H1 (cell line): ENCODE data around the gene SF3B1. TPM values are rescaled to one million over a fixed set of nuclear protein-coding genes. Genes with fewer than 3 reads are reported as not detected.

Experiments
- CTCF ChIA-PET: fragments of 300-600 bp; sonication (Branson Sonifier 250); formaldehyde crosslinking; loops from one replicate; lab custom pipeline; 2021; ENCODE audit not compliant: partially characterized antibody; lab: Charles Lee
- POLR2A ChIA-PET: fragments of 300-600 bp; sonication (Branson Sonifier 250); formaldehyde crosslinking; loops from one replicate; lab custom pipeline; 2021; ENCODE audit warnings: inconsistent platforms; ENCODE audit not compliant: partially characterized antibody; lab: Charles Lee
- DNase-seq, 2 experiments: peaks; one replicate each; pipeline versions ENCODE4 v3.0.0 to v3.0.0-alpha.2; 2010 to 2022; ENCODE audit warnings: low spot score in 2 of 2, low read depth in 1 of 2, mixed read lengths in 1 of 2
- FAIRE-seq: peaks from 2 replicates; lab custom pipeline; 2011; peaks lifted over from hg19 to GRCh38; lab: Jason Lieb, UNC
- H2AFZ ChIP-seq: 2 replicates; pipeline ENCODE4 v1.8.1; 2012; ENCODE audit warnings: low read length, inconsistent platforms
- H2AK5ac ChIP-seq: 2 replicates; pipeline ENCODE4 v1.6.1; 2013; ENCODE audit warnings: low read depth, low read length
- H2BK120ac ChIP-seq: replicated peaks from 2 replicates; pipeline ENCODE3; 2013; ENCODE audit warnings: low read depth, low read length, inconsistent platforms
- H2BK12ac ChIP-seq: 2 replicates; pipeline ENCODE4 v1.6.1; 2013; ENCODE audit warnings: low read depth, low read length
- H2BK15ac ChIP-seq: 2 replicates; pipeline ENCODE4 v1.6.1; 2013; ENCODE audit warnings: low read length
- H2BK20ac ChIP-seq: 2 replicates; pipeline ENCODE4 v1.6.1; 2013; ENCODE audit warnings: low read length
- H2BK5ac ChIP-seq: 2 replicates; pipeline ENCODE4 v1.6.1; 2013; ENCODE audit warnings: low read depth, low read length
- H3K14ac ChIP-seq: 2 replicates; pipeline ENCODE4 v1.6.1; 2013; ENCODE audit warnings: inconsistent platforms; ENCODE audit not compliant: insufficient read length
- H3K18ac ChIP-seq: 2 replicates; pipeline ENCODE4 v1.6.1; 2013; ENCODE audit warnings: low read length; ENCODE audit errors: extremely low read depth
- H3K23ac ChIP-seq: 2 replicates; pipeline ENCODE4 v1.6.1; 2013; ENCODE audit warnings: inconsistent platforms; ENCODE audit not compliant: insufficient read length
- H3K23me2 ChIP-seq: 2 replicates; pipeline ENCODE4 v1.6.1; 2013; ENCODE audit warnings: low read depth, low read length
- H3K27ac ChIP-seq: 2 replicates; pipeline ENCODE4 v1.6.1; 2011; ENCODE audit warnings: low read depth, low read length, inconsistent platforms
- H3K27me3 ChIP-seq, 4 experiments: replicated peaks in 1 of 4; 1 replicate in 1 of 4; 2 replicates in 3 of 4; pipeline versions ENCODE4 v1.6.1 to v1.8.1; 2011 to 2013; ENCODE audit warnings: low read length in 3 of 4, mild to moderate bottlenecking in 3 of 4, inconsistent platforms in 2 of 4, mixed read lengths in 2 of 4, moderate library complexity in 1 of 4; ENCODE audit not compliant: control insufficient read depth in 3 of 4, insufficient read depth in 3 of 4; ENCODE audit errors: extremely low read depth in 1 of 4
- H3K36me3 ChIP-seq, 4 experiments: 2 replicates each; pipeline versions ENCODE4 v1.6.1 to v1.8.1; 2011 to 2013; ENCODE audit warnings: mild to moderate bottlenecking in 4 of 4, low read length in 3 of 4, moderate library complexity in 2 of 4, control low read depth in 1 of 4, inconsistent platforms in 1 of 4; ENCODE audit not compliant: insufficient read depth in 4 of 4, control insufficient read depth in 2 of 4
- H3K4ac ChIP-seq: replicated peaks from 2 replicates; pipeline ENCODE3; 2013; ENCODE audit warnings: low read length, low read depth, mixed read lengths, inconsistent platforms; ENCODE audit not compliant: insufficient read length
- H3K4me1 ChIP-seq, 4 experiments: replicated peaks in 1 of 4; 1 replicate in 1 of 4; 2 replicates in 3 of 4; pipeline versions ENCODE4 v1.6.1 to v1.8.1; 2011 to 2013; ENCODE audit warnings: low read length in 3 of 4, inconsistent platforms in 2 of 4, mixed read lengths in 1 of 4; ENCODE audit not compliant: insufficient read depth in 4 of 4, control insufficient read depth in 3 of 4
- H3K4me2 ChIP-seq, 2 experiments: 2 replicates each; pipeline versions ENCODE4 v1.6.1 to v1.8.1; 2011 to 2013; ENCODE audit warnings: low read depth in 2 of 2, low read length in 2 of 2, control low read depth in 1 of 2, inconsistent platforms in 1 of 2, mild to moderate bottlenecking in 1 of 2; ENCODE audit not compliant: insufficient read depth in 1 of 2
- H3K4me3 ChIP-seq, 4 experiments: fragments of 200-600, 300-600 bp in 1 of 4; sonication (generic), shearing (Covaris generic), sonication (Bioruptor Twin) in 1 of 4; 2 replicates each; pipeline versions ENCODE4 v1.5.1 to v1.8.1; 2011 to 2016; ENCODE audit warnings: low read length in 4 of 4, low read depth in 3 of 4, control low read depth in 2 of 4, inconsistent platforms in 2 of 4, mild to moderate bottlenecking in 2 of 4, mixed read lengths in 1 of 4, moderate library complexity in 1 of 4; ENCODE audit not compliant: insufficient read depth in 2 of 4; ENCODE audit errors: extremely low read depth in 1 of 4
- H3K56ac ChIP-seq: replicated peaks from 2 replicates; pipeline ENCODE3; 2013; ENCODE audit warnings: low read depth, mild to moderate bottlenecking, mixed read lengths, low read length, inconsistent platforms; ENCODE audit not compliant: insufficient read length
- H3K79me1 ChIP-seq: 2 replicates; pipeline ENCODE4 v1.6.1; 2013; ENCODE audit warnings: low read depth, low read length, control low read depth
- H3K79me2 ChIP-seq, 2 experiments: 2 replicates each; pipeline versions ENCODE4 v1.6.1 to v1.8.1; 2012 to 2013; ENCODE audit warnings: low read length in 2 of 2, mild to moderate bottlenecking in 2 of 2, inconsistent platforms in 1 of 2; ENCODE audit not compliant: insufficient read depth in 2 of 2, control insufficient read depth in 1 of 2
- H3K9ac ChIP-seq, 4 experiments: replicated peaks in 1 of 4; 1 replicate in 1 of 4; 2 replicates in 3 of 4; pipeline versions ENCODE4 v1.6.1 to v1.8.1; 2011 to 2013; ENCODE audit warnings: low read depth in 3 of 4, low read length in 3 of 4, control low read depth in 2 of 4, mild to moderate bottlenecking in 2 of 4, moderate library complexity in 2 of 4, inconsistent platforms in 1 of 4; ENCODE audit errors: extremely low read depth in 1 of 4
- H3K9me3 ChIP-seq, 2 experiments: 2 replicates each; pipeline versions ENCODE4 v1.6.1 to v1.8.1; 2012 to 2013; ENCODE audit warnings: mild to moderate bottlenecking in 2 of 2, moderate library complexity in 2 of 2, control low read depth in 1 of 2, inconsistent platforms in 1 of 2, low read depth in 1 of 2, low read length in 1 of 2, mixed read lengths in 1 of 2; ENCODE audit not compliant: insufficient read depth in 2 of 2
- H4K20me1 ChIP-seq, 2 experiments: replicated peaks in 1 of 2; 2 replicates each; pipeline versions ENCODE3 to v1.8.1; 2011 to 2013; ENCODE audit warnings: inconsistent platforms in 2 of 2, low read length in 2 of 2, mild to moderate bottlenecking in 1 of 2; ENCODE audit not compliant: insufficient read depth in 2 of 2, control insufficient read depth in 1 of 2
- H4K5ac ChIP-seq: 2 replicates; pipeline ENCODE4 v1.6.1; 2013; ENCODE audit warnings: low read length, low read depth, mixed read lengths, inconsistent platforms; ENCODE audit not compliant: insufficient read length
- H4K8ac ChIP-seq: 2 replicates; pipeline ENCODE4 v1.8.0; 2013; ENCODE audit warnings: mild to moderate bottlenecking, moderate library complexity, low read length, inconsistent platforms; ENCODE audit not compliant: insufficient read depth; ENCODE audit errors: extremely low read depth
- H4K91ac ChIP-seq: replicated peaks from 2 replicates; pipeline ENCODE3; 2013; ENCODE audit warnings: low read length, mixed read lengths, inconsistent platforms; ENCODE audit not compliant: insufficient read length
- ASH2L ChIP-seq: fragments of 200-600, 300-600 bp; sonication (generic); IDR thresholded peaks from one replicate; pipeline ENCODE4 v1.7.1; 2017; ENCODE audit warnings: low read length
- CBX5 ChIP-seq: fragments of 300-800, 300-1000 bp; sonication (generic); IDR thresholded peaks from 2 replicates; pipeline ENCODE4 v1.7.1; 2016; ENCODE audit warnings: antibody characterized with exemption, low read length, low read depth
- CEBPB ChIP-seq: IDR thresholded peaks from 2 replicates; pipeline ENCODE4 v1.6.1; 2012; ENCODE audit warnings: low read depth, low read length
- GTF2F1 ChIP-seq: IDR thresholded peaks from 2 replicates; pipeline ENCODE4 v1.6.1; 2012; ENCODE audit warnings: low read depth, low read length, improper control_type of control experiment, borderline replicate concordance
- MAFK ChIP-seq: IDR thresholded peaks from 2 replicates; pipeline ENCODE4 v1.6.1; 2012; ENCODE audit warnings: low read depth, mild to moderate bottlenecking, improper control_type of control experiment, low read length
- MAX ChIP-seq: IDR thresholded peaks from 2 replicates; pipeline ENCODE4 v1.6.1; 2012; ENCODE audit warnings: inconsistent platforms
- POLR2AphosphoS5 ChIP-seq: IDR thresholded peaks from 2 replicates; pipeline ENCODE4 v1.6.1; 2011; ENCODE audit warnings: low read depth, low read length
- POU5F1 ChIP-seq: IDR thresholded peaks from 2 replicates; pipeline ENCODE4 v1.6.1; 2011; ENCODE audit warnings: low read depth, mild to moderate bottlenecking, low read length, moderate library complexity
- RNF2 ChIP-seq: fragments of 200-900, 300-1000 bp; sonication (generic); IDR thresholded peaks from 2 replicates; pipeline ENCODE4 v1.7.1; 2016; ENCODE audit warnings: borderline replicate concordance, low read depth, mild to moderate bottlenecking, antibody characterized with exemption, low read length; ENCODE audit not compliant: poor library complexity, severe bottlenecking; ENCODE audit errors: missing control alignments
- SP4 ChIP-seq: IDR thresholded peaks from 2 replicates; pipeline ENCODE4 v1.6.1; 2012; ENCODE audit warnings: low read length, inconsistent platforms
- SUZ12 ChIP-seq: fragments of 200-600 bp; sonication (generic); IDR thresholded peaks from 2 replicates; pipeline ENCODE4 v1.6.1; 2012; ENCODE audit warnings: mild to moderate bottlenecking, inconsistent platforms, low read length, moderate library complexity, mixed read lengths
- TEAD4 ChIP-seq: IDR thresholded peaks from 2 replicates; pipeline ENCODE4 v1.6.1; 2012; ENCODE audit warnings: low read depth, low read length, inconsistent platforms, mixed read lengths
- WGBS, 2 experiments: shearing (Covaris generic) in 1 of 2; methylation state at CpG; one replicate each; pipeline versions ENCODE4 v1.1.6 to v1.1.7; 2013 to 2015; ENCODE audit warnings: low lambda C conversion rate in 2 of 2, mixed read lengths in 2 of 2, inconsistent platforms in 1 of 2, low coverage in 1 of 2, missing lambda C conversion rate in 1 of 2; ENCODE audit not compliant: insufficient replicate concordance in 2 of 2, insufficient coverage in 1 of 2, insufficient read length in 1 of 2; ENCODE audit errors: extremely low coverage in 1 of 2, missing lambda C conversion rate in 1 of 2; 5-methylcytosine and 5-hydroxymethylcytosine counted together
- polyA plus RNA-seq, 7 experiments: library from polyadenylated mRNA; depleted of rRNA in 3 of 7; stranded (reverse) in 5 of 7; unstranded in 2 of 7; fragments of >200 nt in 5 of 7; fragments of 200-250 nt in 2 of 7; gene quantifications; 1 replicate in 5 of 7; 2 replicates in 1 of 7; 4 replicates in 1 of 7; pipeline versions ENCODE4 v1.2.1 to v1.2.3, GENCODE V29; 2011 to 2013; ENCODE audit warnings: missing spikeins in 2 of 7, mixed read lengths in 2 of 7
- total RNA-seq: library from RNA; stranded (reverse); fragmentation: NEBNext Ultra II Directional; extraction: Animal tissue kit (Norgen Biotek cat#: 25700); gene quantifications from 2 replicates; pipeline ENCODE4 v1.2.1, GENCODE V29; 2021
- TF ChIP-seq, protein P1 (sequence below): IDR thresholded peaks from 2 replicates; pipeline ENCODE4 v1.6.1; 2011; ENCODE audit warnings: low read depth, mild to moderate bottlenecking, low read length; ENCODE audit not compliant: insufficient read depth

The SF3B1 gene
- total and polyA plus RNA-seq, 2 of the 8 experiments (the other 6 are each of a cell fraction or from before 2014, with no cell fraction given): 320 to 403 TPM

GRCh38 chr2:197353393-197354168 is 81.2 kb downstream of the SF3B1 start:
- no peak overlapping the region for H3K9ac ChIP-seq
- POLR2A ChIA-PET: no interaction called here
- 81% methylated on average over 3 of the region's 3 CpGs; no CpG with 5 or more reads in 1 of the 2 experiments for WGBS, 2 experiments
- H3K79me1 ChIP-seq: no peaks in the 10 kb centered on the region
- H3K23me2 ChIP-seq: no peaks in the 10 kb centered on the region
- H3K23ac ChIP-seq: no peak overlapping the region
- H4K91ac ChIP-seq: no peak overlapping the region
- no peak overlapping the region for H3K14ac ChIP-seq
- no peak overlapping the region for H2AFZ ChIP-seq
- no peaks in the 10 kb centered on the region for H3K9me3 ChIP-seq
- no peaks in the 10 kb centered on the region for H3K27me3 ChIP-seq
- H3K4me2 ChIP-seq: no peak overlapping the region
- no peaks in the 10 kb centered on the region for H4K20me1 ChIP-seq
- H3K18ac ChIP-seq: no peak overlapping the region
- H3K79me2 ChIP-seq: no peaks in the 10 kb centered on the region
- no peak overlapping the region for H4K5ac ChIP-seq
- H3K36me3 ChIP-seq: no peaks in the 10 kb centered on the region
- FAIRE-seq: no peak
- no peak overlapping the region for H4K8ac ChIP-seq
- no peak overlapping the region for H2AK5ac ChIP-seq
- H3K4me1 ChIP-seq: no peaks in the 10 kb centered on the region
- DNase-seq: no peak
- CTCF ChIA-PET: interaction anchor here (1.5 to 1.9 kb wide), 3 partner anchors 36 to 240 kb away, joined by 3 to 5 read pairs (median 5); no protein-coding TSS in a partner anchor
- no peak overlapping the region for H3K4ac ChIP-seq
- no peak overlapping the region for H3K56ac ChIP-seq
- H2BK5ac ChIP-seq: no peak overlapping the region
- no peak overlapping the region for H2BK12ac ChIP-seq
- no peak overlapping the region for H2BK15ac ChIP-seq
- no peak overlapping the region for H2BK20ac ChIP-seq
- H2BK120ac ChIP-seq: no peak overlapping the region
- no peak overlapping the region for H3K4me3 ChIP-seq
- no peak overlapping the region for H3K27ac ChIP-seq
- no peak for TF ChIP-seq MAX
- TF ChIP-seq, protein P1, sequence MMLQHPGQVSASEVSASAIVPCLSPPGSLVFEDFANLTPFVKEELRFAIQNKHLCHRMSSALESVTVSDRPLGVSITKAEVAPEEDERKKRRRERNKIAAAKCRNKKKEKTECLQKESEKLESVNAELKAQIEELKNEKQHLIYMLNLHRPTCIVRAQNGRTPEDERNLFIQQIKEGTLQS: no peak
- TF ChIP-seq CBX5: no peak
- no peak for TF ChIP-seq SP4
- no peak for TF ChIP-seq POU5F1
- TF ChIP-seq MAFK: no peak
- no peak for TF ChIP-seq POLR2AphosphoS5
- no peak for TF ChIP-seq GTF2F1
- TF ChIP-seq TEAD4: no peak
- TF ChIP-seq CEBPB: no peak
- TF ChIP-seq ASH2L: no peak
- no peak for TF ChIP-seq SUZ12
- TF ChIP-seq RNF2: no peak
